T-cell (primary cell): ENCODE data around the gene KATNB1. TPM values are rescaled to one million over a fixed set of nuclear protein-coding genes. Genes with fewer than 3 reads are reported as not detected.

Experiments used
- ATAC-seq, 4 experiments: fragments of 200-7000 bp in 3 of 4; fragments of 150-1000 bp in 1 of 4; cut with Tn5 transposase; replicated peaks in 1 of 4; 1 replicate in 3 of 4; 2 replicates in 1 of 4; pipeline ENCODE4 v1.10.0; 2021; ENCODE audit warnings: moderate library complexity in 3 of 4, mild to moderate bottlenecking in 2 of 4, moderate number of reproducible peaks in 1 of 4
- CTCF ChIA-PET, 2 donors: fragments of 300-600 bp; sonication (Branson Sonifier 250); formaldehyde crosslinking; loops; one replicate each; lab custom pipeline; 2022; ENCODE audit warnings: antibody characterized with exemption in 2 of 2; lab: Charles Lee
- POLR2A ChIA-PET, 2 donors: fragments of 300-600 bp; sonication (Branson Sonifier 250); formaldehyde crosslinking; loops; one replicate each; lab custom pipeline; 2022; ENCODE audit warnings: antibody characterized with exemption in 2 of 2; lab: Charles Lee
- DNase-seq, 35 experiments: peaks; one replicate each; pipeline versions ENCODE4 v3.0.0 to v3.0.0-alpha.2; 2013 to 2023
- H3K27ac ChIP-seq: one replicate; pipeline ENCODE4 v1.5.1; 2013; ENCODE audit warnings: low read length
- H3K27me3 ChIP-seq, 2 experiments: replicated peaks in 1 of 2; 1 replicate in 1 of 2; 2 replicates in 1 of 2; pipeline versions ENCODE4 v1.6.1 to v1.7.0; 2013; ENCODE audit warnings: low read length in 1 of 2, mixed read lengths in 1 of 2; ENCODE audit not compliant: control insufficient read depth in 2 of 2, insufficient read depth in 2 of 2; ENCODE audit errors: extremely low read depth in 1 of 2
- H3K36me3 ChIP-seq, 2 donors: 1 replicate in 1 of 2; 2 replicates in 1 of 2; pipeline versions ENCODE4 v1.6.1 to v1.7.0; 2013; ENCODE audit warnings: low read length in 1 of 2; ENCODE audit not compliant: control insufficient read depth in 2 of 2, insufficient read depth in 1 of 2; ENCODE audit errors: extremely low read depth in 1 of 2
- H3K4me1 ChIP-seq, 2 experiments: 1 replicate in 1 of 2; 2 replicates in 1 of 2; pipeline versions ENCODE4 v1.6.1 to v1.7.0; 2013; ENCODE audit warnings: low read length in 2 of 2, mixed read lengths in 1 of 2; ENCODE audit not compliant: insufficient read depth in 2 of 2, control insufficient read depth in 1 of 2; ENCODE audit errors: extremely low read depth in 1 of 2
- H3K4me3 ChIP-seq, 2 donors: 1 replicate in 1 of 2; 2 replicates in 1 of 2; pipeline versions ENCODE4 v1.5.1 to v1.7.0; 2013; ENCODE audit warnings: mild to moderate bottlenecking in 2 of 2, low read length in 1 of 2, moderate library complexity in 1 of 2; ENCODE audit not compliant: control insufficient read depth in 1 of 2; ENCODE audit errors: extremely low read depth in 1 of 2
- H3K9me3 ChIP-seq: 2 replicates; pipeline ENCODE4 v1.7.0; 2013
- H3K27ac Mint-ChIP-seq, 2 donors: one replicate each; pipeline ENCODE4 v1.8.0; 2020 to 2021; ENCODE audit warnings: mild to moderate bottlenecking in 2 of 2, mixed read lengths in 2 of 2
- H3K27me3 Mint-ChIP-seq, 2 donors: one replicate each; pipeline ENCODE4 v1.8.0; 2021 to 2022; ENCODE audit warnings: mixed read lengths in 2 of 2
- H3K36me3 Mint-ChIP-seq: one replicate; pipeline ENCODE4 v1.8.0; 2021; ENCODE audit warnings: mixed read lengths
- H3K4me1 Mint-ChIP-seq, 3 donors: one replicate each; pipeline ENCODE4 v1.8.0; 2020 to 2022; ENCODE audit warnings: mixed read lengths in 3 of 3, mild to moderate bottlenecking in 1 of 3
- H3K4me3 Mint-ChIP-seq, 3 donors: one replicate each; pipeline ENCODE4 v1.8.0; 2020 to 2022; ENCODE audit warnings: mild to moderate bottlenecking in 3 of 3, mixed read lengths in 3 of 3, moderate library complexity in 3 of 3
- H3K9me3 Mint-ChIP-seq, 3 donors: one replicate each; pipeline ENCODE4 v1.8.0; 2020 to 2022; ENCODE audit warnings: mixed read lengths in 3 of 3
- WGBS: methylation state at CpG from one replicate; pipeline ENCODE4 v1.1.5; 2013; ENCODE audit warnings: missing lambda C conversion rate; ENCODE audit not compliant: insufficient coverage; 5-methylcytosine and 5-hydroxymethylcytosine counted together
- total RNA-seq, 35 experiments: library from RNA in 6 of 35; stranded (reverse) in 6 of 35; fragments of 120-200 nt in 1 of 35; gene quantifications; one replicate each; pipeline versions ENCODE4 v1.2.1 to v1.2.4 and lab custom pipeline; 2013 to 2026

The KATNB1 gene
- total RNA-seq, 5 donors from 2014 or later (not counting 1 experiment from before 2014, with no cell fraction given) = 23.0 to 28.0 (median 25.5) TPM

- Mint-ChIP-seq H3K4me3 (no peak overlapping the region), H3K36me3 (no peaks in the 10 kb centered on the region), H3K27ac (no peak overlapping the region), H3K4me1 (peaks cover 3 to 6% (median 6%) of the 10 kb centered on the region in 3 donors), H3K9me3 (no peaks in the 10 kb centered on the region), H3K27me3 (peaks cover 0 to 1% of the 10 kb centered on the region in 2 donors)
- no peaks in the 10 kb centered on the region for H3K36me3 ChIP-seq
- WGBS = 91% methylated on average over 7 of the region's 7 CpGs
- H3K4me1 ChIP-seq = peaks cover 0 to under 1% of the 10 kb centered on the region in 2 experiments
- ChIA-PET POLR2A (no interaction called here), CTCF (interaction anchor here in 1 of 2 donors (0.5 to 0.6 kb wide), 2 partner anchors 20 to 105 kb away, joined by 3 read pairs; no protein-coding TSS in a partner anchor)
- H3K27me3 ChIP-seq = peaks cover 0 to 10% of the 10 kb centered on the region in 2 experiments
- ATAC-seq (no peak), DNase-seq (no peak)
- H3K4me3 ChIP-seq = no peak overlapping the region
- no peaks in the 10 kb centered on the region for H3K9me3 ChIP-seq
- H3K27ac ChIP-seq = no peak overlapping the region
Measured at GRCh38 chr16:57699899-57700298, 35.7 kb upstream of the KATNB1 start.

GRCh38 chr16:57700781-57701551 lies 34.6 kb upstream of the KATNB1 start:
- no peak overlapping the region for H3K27ac ChIP-seq
- no peaks in the 10 kb centered on the region for H3K9me3 ChIP-seq
- no peaks in the 10 kb centered on the region for H3K4me1 Mint-ChIP-seq
- H3K36me3 Mint-ChIP-seq = no peaks in the 10 kb centered on the region
- peaks cover 0 to 1% of the 10 kb centered on the region in 2 donors for H3K27me3 Mint-ChIP-seq
- H3K36me3 ChIP-seq = no peaks in the 10 kb centered on the region
- no peaks in the 10 kb centered on the region for H3K9me3 Mint-ChIP-seq
- 79% methylated on average over 7 of the region's 10 CpGs for WGBS
- ATAC-seq (no peak), DNase-seq (no peak)
- no peak overlapping the region for H3K4me3 Mint-ChIP-seq
- POLR2A ChIA-PET = no interaction called here
- H3K27me3 ChIP-seq = peaks cover 0 to 9% of the 10 kb centered on the region in 2 experiments
- no peak overlapping the region for H3K4me3 ChIP-seq
- H3K27ac Mint-ChIP-seq = no peak overlapping the region
- CTCF ChIA-PET = interaction anchor here in 1 of 2 donors (0.5 kb wide), 1 partner anchor 111 kb away, joined by 3 read pairs; no protein-coding TSS in a partner anchor
- H3K4me1 ChIP-seq = no peaks in the 10 kb centered on the region

- H3K36me3 Mint-ChIP-seq = no peaks in the 10 kb centered on the region
- H3K4me3 Mint-ChIP-seq = no peak overlapping the region
- Histone ChIP-seq H3K4me1 (no peaks in the 10 kb centered on the region), H3K9me3 (no peaks in the 10 kb centered on the region), H3K4me3 (no peak overlapping the region), H3K27me3 (peaks cover 0 to 5% of the 10 kb centered on the region in 2 experiments), H3K27ac (no peak overlapping the region), H3K36me3 (no peaks in the 10 kb centered on the region)
- WGBS = 91% methylated on average over 22 of the region's 23 CpGs
- H3K4me1 Mint-ChIP-seq = no peaks in the 10 kb centered on the region
- H3K27me3 Mint-ChIP-seq = peaks cover 4% of the 10 kb centered on the region in 2 donors
- ATAC-seq (no peak), DNase-seq (no peak)
- CTCF ChIA-PET = no interaction called here
- H3K27ac Mint-ChIP-seq = no peak overlapping the region
- no peaks in the 10 kb centered on the region for H3K9me3 Mint-ChIP-seq
- POLR2A ChIA-PET = no interaction called here
Measured at GRCh38 chr16:57701759-57702371, 33.7 kb upstream of the KATNB1 start.

GRCh38 chr16:57703416-57704010 lies 32.1 kb upstream of the KATNB1 start:
- Histone ChIP-seq H3K4me1 (no peaks in the 10 kb centered on the region), H3K9me3 (no peaks in the 10 kb centered on the region), H3K4me3 (no peak overlapping the region), H3K36me3 (no peaks in the 10 kb centered on the region), H3K27ac (no peak overlapping the region), H3K27me3 (peaks cover 0 to 6% of the 10 kb centered on the region in 2 experiments)
- Mint-ChIP-seq H3K9me3 (no peaks in the 10 kb centered on the region), H3K36me3 (no peaks in the 10 kb centered on the region), H3K4me1 (no peaks in the 10 kb centered on the region), H3K27me3 (peaks cover 4 to 6% of the 10 kb centered on the region in 2 donors), H3K27ac (no peak overlapping the region), H3K4me3 (no peak overlapping the region)
- ChIA-PET CTCF (interaction anchor here (0.6 to 0.8 kb wide), 3 partner anchors 20 to 701 kb away, joined by 3 to 8 read pairs (median 3); no protein-coding TSS in a partner anchor), POLR2A (no interaction called here)
- DNase-seq (no peak), ATAC-seq (no peak)
- WGBS = 100% methylated on average over 4 of the region's 11 CpGs

- no peak overlapping the region for H3K27ac ChIP-seq
- Mint-ChIP-seq H3K4me1 (no peaks in the 10 kb centered on the region), H3K9me3 (no peaks in the 10 kb centered on the region), H3K4me3 (no peak overlapping the region), H3K27ac (no peak overlapping the region), H3K27me3 (peaks cover 3 to 6% of the 10 kb centered on the region in 2 donors), H3K36me3 (no peaks in the 10 kb centered on the region)
- H3K4me3 ChIP-seq = no peak overlapping the region
- no peak for ATAC-seq
- ChIA-PET POLR2A (no interaction called here), CTCF (interaction anchor here (0.6 to 0.8 kb wide), 4 partner anchors 19 to 700 kb away, joined by 3 to 8 read pairs (median 3); no protein-coding TSS in a partner anchor)
- H3K4me1 ChIP-seq = no peaks in the 10 kb centered on the region
- DNase-seq = no peak
- no peaks in the 10 kb centered on the region for H3K9me3 ChIP-seq
- H3K27me3 ChIP-seq = peaks cover 0 to 6% of the 10 kb centered on the region in 2 experiments
- WGBS = 83% methylated on average over 7 of the region's 11 CpGs
- H3K36me3 ChIP-seq = no peaks in the 10 kb centered on the region
Measured at GRCh38 chr16:57704011-57704904, 31.3 kb upstream of the KATNB1 start.
